Measurements from ENCODE around the gene PPEF1. TPM values are rescaled to one million over a fixed set of nuclear protein-coding genes. Genes with fewer than 3 reads are reported as not detected.

The PPEF1 gene
- total RNA-seq, 1 experiment from 2014 or later = 0.52 TPM

- peaks cover 45% of the 10 kb centered on the region for H3K9me3 ChIP-seq (ENCODE audit: control insufficient read depth, low read depth, low read length)
- no CpG with 5 or more reads among the region's 7 CpGs for WGBS (ENCODE audit: extremely low coverage, insufficient read length, low lambda C conversion rate)
Measured at GRCh38 chrX:18877469-18877868, 170.0 kb downstream of the PPEF1 start.

More at GRCh38 chrX:18877469-18877868, 170.0 kb downstream of the PPEF1 start:
- Histone ChIP-seq H2BK5ac (ENCODE audit: insufficient read length, low read length) (no peak overlapping the region), H4K8ac (replicated peaks; ENCODE audit: insufficient read length, low read depth, low read length) (no peak overlapping the region), H3K27me3 (ENCODE audit: insufficient read depth, low read length) (no peaks in the 10 kb centered on the region), H3K79me1 (ENCODE audit: insufficient read depth, low read depth, low read length, poor library complexity, severe bottlenecking) (no peaks in the 10 kb centered on the region), H2BK15ac (ENCODE audit: low read depth, low read length) (no peak overlapping the region), H3K9ac (ENCODE audit: extremely low read depth, insufficient read length, low read length) (no peak overlapping the region), H3K4ac (ENCODE audit: low read depth, low read length) (no peak overlapping the region), H4K20me1 (ENCODE audit: control insufficient read depth, insufficient read depth, insufficient read length) (no peaks in the 10 kb centered on the region), H2BK120ac (ENCODE audit: low read depth, low read length, poor library complexity, severe bottlenecking) (no peak overlapping the region), H3K18ac (ENCODE audit: insufficient read length, low read depth, low read length) (no peak overlapping the region), H3K56ac (ENCODE audit: insufficient read length, low read depth, low read length) (no peak overlapping the region), H3T11ph (ENCODE audit: low read length) (no peak overlapping the region), H4K5ac (ENCODE audit: insufficient read length, low read depth, low read length) (no peak overlapping the region), H3K23ac (ENCODE audit: insufficient read length, low read depth, low read length) (no peak overlapping the region), H3K27ac (ENCODE audit: insufficient read length, low read depth, low read length) (no peak overlapping the region), H2BK20ac (ENCODE audit: low read depth, low read length, poor library complexity, severe bottlenecking) (no peak overlapping the region), H3K23me2 (ENCODE audit: insufficient read length, low read depth, low read length, poor library complexity, severe bottlenecking) (no peaks in the 10 kb centered on the region), H2AFZ (ENCODE audit: low read length) (no peak overlapping the region), H3K79me2 (ENCODE audit: insufficient read depth, low read length) (no peaks in the 10 kb centered on the region), H2AK5ac (ENCODE audit: insufficient read length, low read length) (no peak overlapping the region), H2BK12ac (ENCODE audit: insufficient read length, low read depth, low read length) (no peak overlapping the region), H3K4me2 (ENCODE audit: insufficient read depth, insufficient read length, low read length) (no peak overlapping the region), H4K91ac (ENCODE audit: insufficient read length, low read depth, low read length) (no peak overlapping the region), H3K14ac (ENCODE audit: insufficient read depth, low read length) (no peak overlapping the region), H3K4me1 (ENCODE audit: insufficient read depth, low read length) (no peaks in the 10 kb centered on the region)
- H3K27me3 Mint-ChIP-seq (ENCODE audit: low read depth) = peaks cover 2% of the 10 kb centered on the region
- peaks cover 0 to 4% of the 10 kb centered on the region in 2 experiments; a peak in 1 of 4 replicates for H3K4me1 Mint-ChIP-seq
- DNase-seq = no peak
- H3K9me3 Mint-ChIP-seq = peaks cover 81% of the 10 kb centered on the region in 2 experiments
- no peak for TF ChIP-seq CTCF (conservative IDR thresholded peaks at IDR 0.05)
- no peak overlapping the region for H3K27ac Mint-ChIP-seq
- H3K36me3 Mint-ChIP-seq (ENCODE audit: insufficient read depth in 1 of 3, low read depth in 3 of 3) = peaks cover 3 to 4% (median 4%) of the 10 kb centered on the region in 3 experiments; a peak in 6 of 7 replicates
- H3K4me3 Mint-ChIP-seq = no peak overlapping the region

Other genes with a start within 250 kb of the PPEF1 start
- gene RS1, start 35.5 kb upstream of the PPEF1 start, total RNA-seq (2021) = not detected in 2 replicates

Data from H9 (cell line).